B cell (primary cell): ENCODE data around the gene GLB1L3. TPM values are rescaled to one million over a fixed set of nuclear protein-coding genes. Genes with fewer than 3 reads are reported as not detected.

Experiments
- ATAC-seq: fragments of 200-7000 bp; cut with Tn5 transposase; one replicate; pipeline ENCODE4 v1.10.0; 2021; ENCODE audit warnings: low read depth, mild to moderate bottlenecking, moderate number of reproducible peaks, moderate library complexity
- CTCF ChIA-PET: fragments of 350-600 bp; sonication (Branson Sonifier 250); formaldehyde crosslinking; loops from one replicate; lab custom pipeline; 2021; ENCODE audit warnings: antibody characterized with exemption, inconsistent platforms; lab: Charles Lee
- POLR2A ChIA-PET: fragments of 350-600 bp; sonication (Branson Sonifier 250); formaldehyde crosslinking; loops from one replicate; lab custom pipeline; 2021; ENCODE audit warnings: antibody characterized with exemption; lab: Charles Lee
- DNase-seq: peaks from one replicate; pipeline ENCODE4 v3.0.0; 2013
- H2AFZ ChIP-seq: 2 replicates; pipeline ENCODE4 v1.6.1; 2012; ENCODE audit warnings: mild to moderate bottlenecking, low read depth, low read length; ENCODE audit not compliant: insufficient read depth, poor library complexity, severe bottlenecking
- H3K27ac ChIP-seq, 2 donors: 1 replicate in 1 of 2; 2 replicates in 1 of 2; pipeline ENCODE4 v1.5.1; 2012 to 2013; ENCODE audit warnings: low read length in 2 of 2, mild to moderate bottlenecking in 2 of 2, moderate library complexity in 1 of 2
- H3K27me3 ChIP-seq, 4 experiments: fragments of 200-600 bp in 1 of 4; sonication (generic) in 1 of 4; replicated peaks in 1 of 4; 1 replicate in 2 of 4; 2 replicates in 2 of 4; pipeline versions ENCODE4 v1.6.1 to v1.7.0; 2013 to 2016; ENCODE audit warnings: low read length in 3 of 4, mild to moderate bottlenecking in 2 of 4, mixed read lengths in 1 of 4, moderate library complexity in 1 of 4; ENCODE audit not compliant: insufficient read depth in 4 of 4, control insufficient read depth in 3 of 4; ENCODE audit errors: control extremely low read depth in 1 of 4
- H3K36me3 ChIP-seq, 2 experiments: replicated peaks in 1 of 2; 1 replicate in 1 of 2; 2 replicates in 1 of 2; pipeline versions ENCODE4 v1.6.1 to v1.7.1; 2013; ENCODE audit warnings: low read length in 1 of 2; ENCODE audit not compliant: insufficient read depth in 2 of 2, control insufficient read depth in 1 of 2; ENCODE audit errors: control extremely low read depth in 1 of 2, extremely low read depth in 1 of 2
- H3K4me1 ChIP-seq, 2 donors: fragments of 200-600 bp in 1 of 2; sonication (generic) in 1 of 2; 1 replicate in 1 of 2; 2 replicates in 1 of 2; pipeline versions ENCODE4 v1.5.1 to v1.6.1; 2013 to 2017; ENCODE audit warnings: low read length in 2 of 2; ENCODE audit not compliant: control insufficient read depth in 2 of 2, insufficient read depth in 2 of 2
- H3K4me2 ChIP-seq: replicated peaks from 2 replicates; pipeline ENCODE3; 2012; ENCODE audit warnings: mild to moderate bottlenecking, low read depth, low read length; ENCODE audit not compliant: poor library complexity, severe bottlenecking
- H3K4me3 ChIP-seq, 5 experiments: fragments of 200-600 bp in 1 of 5; sonication (generic) in 1 of 5; 1 replicate in 3 of 5; 2 replicates in 2 of 5; pipeline versions ENCODE4 v1.5.1 to v1.7.0; 2011 to 2016; ENCODE audit warnings: low read length in 4 of 5, mild to moderate bottlenecking in 4 of 5, low read depth in 2 of 5, control low read depth in 1 of 5, moderate library complexity in 1 of 5; ENCODE audit not compliant: insufficient read depth in 1 of 5; ENCODE audit errors: control extremely low read depth in 1 of 5, extremely low read depth in 1 of 5
- H3K79me2 ChIP-seq: fragments of 200-600 bp; sonication (generic); one replicate; pipeline ENCODE4 v1.6.0; 2016; ENCODE audit warnings: low read length; ENCODE audit not compliant: control insufficient read depth, insufficient read depth
- H3K9ac ChIP-seq: fragments of 200-600 bp; sonication (generic); 2 replicates; pipeline ENCODE4 v1.6.1; 2017; ENCODE audit warnings: mild to moderate bottlenecking, low read length, moderate library complexity
- H3K9me3 ChIP-seq, 3 donors: one replicate each; pipeline versions ENCODE4 v1.6.1 to v1.7.1; 2013; ENCODE audit warnings: low read length in 2 of 3; ENCODE audit not compliant: control insufficient read depth in 2 of 3, insufficient read depth in 1 of 3; ENCODE audit errors: control extremely low read depth in 1 of 3
- H4K20me1 ChIP-seq: 2 replicates; pipeline ENCODE4 v1.6.0; 2012; ENCODE audit warnings: mild to moderate bottlenecking, low read length; ENCODE audit not compliant: insufficient read depth, control insufficient read depth, poor library complexity, severe bottlenecking
- H3K27ac Mint-ChIP-seq: one replicate; pipeline ENCODE4 v1.8.0; 2021; ENCODE audit warnings: mixed read lengths
- H3K27me3 Mint-ChIP-seq: one replicate; pipeline ENCODE4 v1.8.0; 2021; ENCODE audit warnings: mixed read lengths
- H3K4me1 Mint-ChIP-seq: one replicate; pipeline ENCODE4 v1.8.0; 2021; ENCODE audit warnings: mixed read lengths
- H3K4me3 Mint-ChIP-seq: one replicate; pipeline ENCODE4 v1.8.0; 2021; ENCODE audit warnings: mixed read lengths
- H3K9me3 Mint-ChIP-seq: one replicate; pipeline ENCODE4 v1.8.0; 2022; ENCODE audit warnings: mixed read lengths; ENCODE audit not compliant: insufficient read depth
- CTCF ChIP-seq: fragments of 200-600 bp; IDR thresholded peaks from one replicate; pipeline ENCODE4 v1.8.0; 2022; ENCODE audit warnings: antibody characterized with exemption, mild to moderate bottlenecking
- EZH2 ChIP-seq: IDR thresholded peaks from 2 replicates; pipeline ENCODE4 v1.6.1; 2012; ENCODE audit warnings: borderline replicate concordance, low read depth, mild to moderate bottlenecking, moderate library complexity, low read length; ENCODE audit not compliant: insufficient read depth, poor library complexity, severe bottlenecking
- WGBS: methylation state at CpG from one replicate; pipeline ENCODE4 v1.1.5; 2013; ENCODE audit warnings: missing lambda C conversion rate; ENCODE audit not compliant: insufficient coverage; 5-methylcytosine and 5-hydroxymethylcytosine counted together
- intact Hi-C: fragments of 100-400 bp; cut with micrococcal nuclease; formaldehyde crosslinking; loops from one replicate; pipeline ENCODE4 v1.10.0; 2022
- polyA plus RNA-seq: library from polyadenylated mRNA; depleted of rRNA; stranded (reverse); fragments of >200 nt; gene quantifications from 2 replicates; pipeline ENCODE4 v1.2.3, GENCODE V29; 2012
- total RNA-seq, 2 donors: library from RNA; stranded (reverse); fragments of 120-200 nt in 1 of 2; gene quantifications; 1 replicate in 1 of 2; 2 replicates in 1 of 2; pipeline versions ENCODE4 v1.2.3 to v1.2.4, GENCODE V29; 2013 to 2022

The GLB1L3 gene
- total and polyA plus RNA-seq, 2 donors (not counting 1 experiment from before 2014, with no cell fraction given), result not detected

- Mint-ChIP-seq H3K4me3 (peak overlapping the region; percentile 81), H3K27ac (no peak overlapping the region), H3K9me3 (peaks cover 7% of the 10 kb centered on the region), H3K4me1 (peaks cover 22% of the 10 kb centered on the region), H3K27me3 (peaks cover 66% of the 10 kb centered on the region)
- H3K36me3 ChIP-seq, result no peaks in the 10 kb centered on the region
- no peak for TF ChIP-seq CTCF
- TF ChIP-seq EZH2, result no peak
- H3K79me2 ChIP-seq, result no peaks in the 10 kb centered on the region
- no peaks in the 10 kb centered on the region for H4K20me1 ChIP-seq
- intact Hi-C loops, result no loop called here
- DNase-seq, result no peak
- no peak for ATAC-seq
- H3K9me3 ChIP-seq, result peaks cover 0 to 26% (median 5%) of the 10 kb centered on the region in 3 donors
- H3K27ac ChIP-seq, result no peak overlapping the region
- H3K4me2 ChIP-seq, result peak overlapping the region; percentile 88
- peak overlapping the region in 1 of 5 experiments; percentile 59 for H3K4me3 ChIP-seq
- H2AFZ ChIP-seq, result peak overlapping the region; percentile 5
- peaks cover 1 to 56% (median 52%) of the 10 kb centered on the region in 4 experiments for H3K27me3 ChIP-seq
- 18% methylated on average over 30 of the region's 36 CpGs for WGBS
- POLR2A ChIA-PET, result no interaction called here
- H3K9ac ChIP-seq, result no peak overlapping the region
- CTCF ChIA-PET, result interaction anchor here (1.6 kb wide), 1 partner anchor 227 kb away, joined by 4 read pairs; no protein-coding TSS in a partner anchor
- peaks cover 21 to 38% of the 10 kb centered on the region in 2 donors for H3K4me1 ChIP-seq
These were observed 1.2 kb downstream of the GLB1L3 start for GRCh38 chr11:134277183-134278001.

- intact Hi-C loops, result no loop called here
- CTCF ChIA-PET, result no interaction called here
- POLR2A ChIA-PET, result no interaction called here
These were observed 2.2 kb downstream of the GLB1L3 start for GRCh38 chr11:134278356-134278755.

More at GRCh38 chr11:134278356-134278755, 2.2 kb downstream of the GLB1L3 start:
- no peak for TF ChIP-seq CTCF
- TF ChIP-seq EZH2, result no peak
- ATAC-seq (no peak), DNase-seq (no peak)
- WGBS, result 100% methylated on average over 3 of the region's 4 CpGs
- no peak overlapping the region for H3K27ac ChIP-seq
- peaks cover 58% of the 10 kb centered on the region for H3K27me3 Mint-ChIP-seq
- no peak overlapping the region for H3K9ac ChIP-seq
- H3K79me2 ChIP-seq, result no peaks in the 10 kb centered on the region
- H3K36me3 ChIP-seq, result no peaks in the 10 kb centered on the region
- H4K20me1 ChIP-seq, result no peaks in the 10 kb centered on the region
- no peak overlapping the region for H3K27ac Mint-ChIP-seq
- peaks cover 17% of the 10 kb centered on the region for H3K4me1 Mint-ChIP-seq
- peaks cover 0 to 26% (median 5%) of the 10 kb centered on the region in 3 donors for H3K9me3 ChIP-seq
- no peak overlapping the region for H2AFZ ChIP-seq
- no peak overlapping the region for H3K4me3 ChIP-seq
- H3K4me3 Mint-ChIP-seq, result no peak overlapping the region
- H3K4me1 ChIP-seq, result peaks cover 21 to 30% of the 10 kb centered on the region in 2 donors
- H3K27me3 ChIP-seq, result peaks cover under 1 to 49% (median 43%) of the 10 kb centered on the region in 4 experiments
- no peak overlapping the region for H3K4me2 ChIP-seq
- H3K9me3 Mint-ChIP-seq, result peaks cover 7% of the 10 kb centered on the region
